ENCODE measurements around the gene IFITM5. TPM values are rescaled to one million over a fixed set of nuclear protein-coding genes. Genes with fewer than 3 reads are reported as not detected.
"Not testable (repeated sequence)": the region's sequence is repeated elsewhere in the genome, so short reads cannot be mapped to it uniquely, and the experiment has no call there.

IFITM5 gene
- total RNA-seq, 2 donors from 2014 or later: not detected

DNA sequence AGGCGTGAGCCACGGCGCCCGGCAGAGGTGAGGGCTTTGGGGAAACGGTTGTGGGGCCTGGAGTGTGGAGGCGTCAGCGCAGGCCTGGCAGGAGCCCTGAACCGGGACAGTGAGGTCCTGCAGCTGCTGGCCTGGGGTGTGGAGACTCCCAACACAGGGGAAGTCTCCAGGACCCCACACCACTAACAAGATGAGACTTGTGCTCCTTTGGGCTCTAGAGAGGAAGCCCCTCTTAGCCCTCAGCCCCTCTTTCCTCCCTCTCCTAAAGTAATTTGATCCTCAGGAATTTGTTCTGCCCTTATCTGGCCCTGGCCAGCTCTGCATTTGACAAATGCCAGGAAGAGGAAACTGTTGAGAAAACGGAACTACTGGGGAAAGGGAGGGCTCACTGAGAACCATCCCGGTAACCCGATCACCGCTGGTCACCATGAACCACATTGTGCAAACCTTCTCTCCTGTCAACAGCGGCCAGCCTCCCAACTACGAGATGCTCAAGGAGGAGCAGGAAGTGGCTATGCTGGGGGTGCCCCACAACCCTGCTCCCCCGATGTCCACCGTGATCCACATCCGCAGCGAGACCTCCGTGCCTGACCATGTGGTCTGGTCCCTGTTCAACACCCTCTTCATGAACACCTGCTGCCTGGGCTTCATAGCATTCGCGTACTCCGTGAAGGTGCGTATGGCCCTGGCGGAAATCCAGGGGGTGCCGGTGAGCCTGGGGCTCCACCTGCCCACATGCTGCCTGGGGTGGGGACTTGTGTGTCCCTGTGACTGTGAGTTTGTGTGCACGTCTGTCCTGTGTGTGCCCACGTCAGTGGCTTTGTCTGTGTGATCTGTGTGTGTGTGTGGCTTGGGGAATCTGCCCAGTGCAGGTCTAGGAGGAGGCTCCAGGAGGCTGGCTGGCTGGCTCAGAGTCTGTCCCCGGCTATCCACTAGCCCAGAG lies 8.7 kb upstream of the IFITM5 start, which contains the start of gene IFITM2:
TSS of gene IFITM2 (plus strand) at position 51 of the 943 bp plus-strand sequence. CDS start at position 428, 377 bp downstream.
- not testable (repeated sequence) for H3K27ac ChIP-seq (ENCODE audit: low read depth, low read length); H3K27me3 ChIP-seq (ENCODE audit: control insufficient read depth, insufficient read depth, low read length, poor library complexity, severe bottlenecking); H3K9me3 ChIP-seq (ENCODE audit: control insufficient read depth, low read length); H3K27me3 Mint-ChIP-seq (ENCODE audit: insufficient read depth); H3K9me3 Mint-ChIP-seq; H3K4me1 ChIP-seq (ENCODE audit: control insufficient read depth, insufficient read depth, low read length); H3K36me3 Mint-ChIP-seq (ENCODE audit: low read depth); H3K36me3 ChIP-seq (ENCODE audit: control insufficient read depth, insufficient read depth, low read length)
- H3K27ac Mint-ChIP-seq: peak within 1 kb of the TSS; percentile 91
- peaks cover 45% of the 10 kb centered on the region for H3K4me1 Mint-ChIP-seq
- 42 to 54% methylated on average over 9 to 17 of the region's 28 CpGs for WGBS, 2 experiments (ENCODE audit: insufficient coverage in 1 of 2, insufficient read length in 1 of 2)
- peak; percentile 88 for DNase-seq
- Histone ChIP-seq H3K4me3 (ENCODE audit: low read length) (peak within 1 kb of the TSS; percentile 75), H3K9ac (ENCODE audit: extremely low read depth, low read length, poor library complexity, severe bottlenecking) (peak within 1 kb of the TSS; percentile 18)
- H3K4me3 Mint-ChIP-seq: peak within 1 kb of the TSS; percentile 69

DNA sequence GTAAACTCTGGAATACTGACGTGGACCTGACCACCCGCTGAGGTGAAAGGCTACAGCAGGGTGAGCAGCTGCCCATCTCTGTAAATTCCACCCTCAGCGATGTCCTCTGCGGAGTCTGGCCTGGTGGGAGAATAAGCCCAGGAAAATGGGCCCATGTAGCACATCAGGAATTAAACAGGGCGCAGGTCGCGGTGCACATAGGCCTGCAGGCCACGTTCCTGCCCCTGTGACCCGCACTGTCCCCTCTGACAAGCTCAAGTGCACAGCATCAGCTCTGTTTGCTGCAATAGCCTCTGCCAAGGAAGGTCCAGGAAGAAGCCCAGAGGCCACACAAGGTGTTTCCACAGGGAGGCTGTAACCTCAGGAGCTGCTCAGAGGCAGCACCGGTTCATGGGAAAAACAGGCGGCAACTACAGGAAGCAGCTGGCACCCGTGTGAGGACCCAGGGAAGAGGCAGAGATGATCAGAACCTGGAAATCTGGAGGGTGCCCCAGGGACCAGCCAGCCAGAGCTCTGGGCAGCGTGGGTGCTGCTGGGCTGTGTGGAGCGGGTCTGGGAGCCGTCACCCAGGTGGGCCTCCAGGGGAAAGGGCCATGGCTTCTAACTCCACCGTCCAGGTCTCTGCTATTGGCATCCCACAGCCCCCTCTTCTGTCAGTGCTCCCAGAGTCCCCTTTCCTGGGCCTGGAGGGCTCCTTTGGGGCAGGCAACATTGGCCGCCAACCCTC lies 7.5 kb upstream of the IFITM5 start:
- no peak for DNase-seq
- Histone ChIP-seq H3K4me1 (ENCODE audit: control insufficient read depth, insufficient read depth, low read length) (peaks cover 2% of the 10 kb centered on the region), H3K4me3 (ENCODE audit: low read length) (no peak overlapping the region), H3K27me3 (ENCODE audit: control insufficient read depth, insufficient read depth, low read length, poor library complexity, severe bottlenecking) (no peaks in the 10 kb centered on the region), H3K9me3 (ENCODE audit: control insufficient read depth, low read length) (no peaks in the 10 kb centered on the region), H3K27ac (ENCODE audit: low read depth, low read length) (no peak overlapping the region), H3K36me3 (ENCODE audit: control insufficient read depth, insufficient read depth, low read length) (no peaks in the 10 kb centered on the region), H3K9ac (ENCODE audit: extremely low read depth, low read length, poor library complexity, severe bottlenecking) (no peak overlapping the region)
- no peaks in the 10 kb centered on the region for H3K27me3 Mint-ChIP-seq (ENCODE audit: insufficient read depth)
- H3K27ac Mint-ChIP-seq: peak overlapping the region; percentile 55
- H3K9me3 Mint-ChIP-seq: no peaks in the 10 kb centered on the region
- no peak overlapping the region for H3K4me3 Mint-ChIP-seq
- 95% methylated on average over 11 to 17 of the region's 17 CpGs for WGBS, 2 experiments (ENCODE audit: insufficient coverage in 1 of 2, insufficient read length in 1 of 2)
- peaks cover 37% of the 10 kb centered on the region for H3K4me1 Mint-ChIP-seq
- TF ChIP-seq, protein P1, sequence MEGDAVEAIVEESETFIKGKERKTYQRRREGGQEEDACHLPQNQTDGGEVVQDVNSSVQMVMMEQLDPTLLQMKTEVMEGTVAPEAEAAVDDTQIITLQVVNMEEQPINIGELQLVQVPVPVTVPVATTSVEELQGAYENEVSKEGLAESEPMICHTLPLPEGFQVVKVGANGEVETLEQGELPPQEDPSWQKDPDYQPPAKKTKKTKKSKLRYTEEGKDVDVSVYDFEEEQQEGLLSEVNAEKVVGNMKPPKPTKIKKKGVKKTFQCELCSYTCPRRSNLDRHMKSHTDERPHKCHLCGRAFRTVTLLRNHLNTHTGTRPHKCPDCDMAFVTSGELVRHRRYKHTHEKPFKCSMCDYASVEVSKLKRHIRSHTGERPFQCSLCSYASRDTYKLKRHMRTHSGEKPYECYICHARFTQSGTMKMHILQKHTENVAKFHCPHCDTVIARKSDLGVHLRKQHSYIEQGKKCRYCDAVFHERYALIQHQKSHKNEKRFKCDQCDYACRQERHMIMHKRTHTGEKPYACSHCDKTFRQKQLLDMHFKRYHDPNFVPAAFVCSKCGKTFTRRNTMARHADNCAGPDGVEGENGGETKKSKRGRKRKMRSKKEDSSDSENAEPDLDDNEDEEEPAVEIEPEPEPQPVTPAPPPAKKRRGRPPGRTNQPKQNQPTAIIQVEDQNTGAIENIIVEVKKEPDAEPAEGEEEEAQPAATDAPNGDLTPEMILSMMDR (conservative IDR thresholded peaks at IDR 0.05): no peak
- no peaks in the 10 kb centered on the region for H3K36me3 Mint-ChIP-seq (ENCODE audit: low read depth)

DNA sequence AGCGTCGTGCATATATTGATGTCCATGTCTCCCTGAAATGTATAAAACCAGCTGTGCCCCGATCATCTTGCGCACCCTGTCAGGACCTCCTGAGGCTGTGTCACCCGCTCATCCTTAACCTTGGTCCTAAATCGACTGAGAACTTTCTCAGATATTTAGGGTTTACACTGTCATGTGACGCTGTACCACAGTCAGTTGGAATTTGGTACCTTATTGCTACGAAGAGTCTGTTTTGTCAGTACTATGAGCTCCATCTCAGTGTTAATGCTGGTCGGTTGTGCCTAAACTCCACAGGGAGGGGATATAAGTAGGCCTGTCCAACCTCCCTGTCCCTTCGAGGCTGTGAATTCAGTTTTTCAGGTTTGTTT lies 6.5 kb upstream of the IFITM5 start:
- no peak overlapping the region for H3K4me3 Mint-ChIP-seq

More for the DNA sequence above, 6.5 kb upstream of the IFITM5 start:
- Mint-ChIP-seq H3K27ac (peak overlapping the region; percentile 36), H3K9me3 (no peaks in the 10 kb centered on the region), H3K36me3 (ENCODE audit: low read depth) (no peaks in the 10 kb centered on the region), H3K27me3 (ENCODE audit: insufficient read depth) (no peaks in the 10 kb centered on the region), H3K4me1 (peaks cover 42% of the 10 kb centered on the region)
- no peaks in the 10 kb centered on the region for H3K4me1 ChIP-seq (ENCODE audit: control insufficient read depth, insufficient read depth, low read length)
- H3K27ac ChIP-seq (ENCODE audit: low read depth, low read length): no peak overlapping the region
- WGBS, 2 experiments (ENCODE audit: insufficient coverage in 1 of 2, insufficient read length in 1 of 2): 82 to 85% methylated on average over 10 of the region's 10 CpGs
- H3K4me3 ChIP-seq (ENCODE audit: low read length): no peak overlapping the region
- H3K9ac ChIP-seq (ENCODE audit: extremely low read depth, low read length, poor library complexity, severe bottlenecking): no peak overlapping the region
- no peaks in the 10 kb centered on the region for H3K9me3 ChIP-seq (ENCODE audit: control insufficient read depth, low read length)
- no peaks in the 10 kb centered on the region for H3K27me3 ChIP-seq (ENCODE audit: control insufficient read depth, insufficient read depth, low read length, poor library complexity, severe bottlenecking)
- DNase-seq: no peak
- H3K36me3 ChIP-seq (ENCODE audit: control insufficient read depth, insufficient read depth, low read length): no peaks in the 10 kb centered on the region
- TF ChIP-seq, protein P1 (conservative IDR thresholded peaks at IDR 0.05): no peak
